K562 (cell line): ENCODE measurements around the gene LCE1A. TPM values are rescaled to one million over a fixed set of nuclear protein-coding genes. Genes with fewer than 3 reads are reported as not detected.

Experiments used
- ATAC-seq: fragments of 200-7000 bp; cut with Tn5 transposase; 3 replicates; pipeline ENCODE4 v1.9.1; 2020; ENCODE audit warnings: moderate library complexity
- BruUV-seq: library from RNA; stranded (reverse); fragments of 400-500 nt; replicated peaks from 2 replicates; lab custom pipeline; 2021; lab: Mats Ljungman, UMichigan
- CTCF ChIA-PET: fragments of 300-600 bp; formaldehyde crosslinking; extraction: SDS; loops from one replicate; lab custom pipeline; 2021; ENCODE audit warnings: low intra/inter-chr PET ratio; lab: Yijun Ruan, JAX
- POLR2A ChIA-PET: fragments of 300-600, 350-650 bp; sonication (Branson Sonifier 250); formaldehyde crosslinking; extraction: SDS; loops from one replicate; lab custom pipeline; 2021; ENCODE audit warnings: antibody characterized with exemption, inconsistent platforms; lab: Yijun Ruan, JAX
- DNase-seq, 4 experiments: peaks; one replicate each; pipeline versions ENCODE4 v3.0.0 to v3.0.0-alpha.2; 2011 to 2018; ENCODE audit warnings: low spot score in 3 of 4, mixed read lengths in 3 of 4; ENCODE audit errors: extremely low read depth in 1 of 4
- FAIRE-seq: peaks from 2 replicates; lab custom pipeline; 2011; peaks lifted over from hg19 to GRCh38; lab: Jason Lieb, UNC
- H2AFZ ChIP-seq: 2 replicates; pipeline ENCODE4 v1.6.0; 2011; ENCODE audit warnings: low read depth, low read length, control low read depth, inconsistent platforms
- H3K27ac ChIP-seq: fragments of 200-600 bp; 3 replicates; pipeline ENCODE4 v1.8.0; 2011; ENCODE audit warnings: low read depth, mild to moderate bottlenecking, control low read depth, inconsistent platforms, low read length, moderate library complexity, mixed read lengths; ENCODE audit errors: extremely low read depth
- H3K27me3 ChIP-seq, 2 experiments: fragments of 300-600 bp in 1 of 2; 2 replicates in 1 of 2; 3 replicates in 1 of 2; pipeline versions ENCODE4 v1.6.0 to v1.8.0; 2011; ENCODE audit warnings: inconsistent platforms in 2 of 2, low read length in 2 of 2, mild to moderate bottlenecking in 1 of 2, mixed read lengths in 1 of 2, moderate library complexity in 1 of 2; ENCODE audit not compliant: control insufficient read depth in 2 of 2, insufficient read depth in 2 of 2
- H3K36me3 ChIP-seq: fragments of 300-600 bp; 3 replicates; pipeline ENCODE4 v1.8.0; 2011; ENCODE audit warnings: mild to moderate bottlenecking, low read length, inconsistent platforms; ENCODE audit not compliant: control insufficient read depth, insufficient read depth
- H3K4me1 ChIP-seq, 2 experiments: fragments of 200-600 bp in 1 of 2; replicated peaks in 1 of 2; 2 replicates in 1 of 2; 3 replicates in 1 of 2; pipeline versions ENCODE4 v1.5.1 to v1.8.0; 2011; ENCODE audit warnings: inconsistent platforms in 2 of 2, low read length in 2 of 2, mild to moderate bottlenecking in 1 of 2, mixed read lengths in 1 of 2, moderate library complexity in 1 of 2; ENCODE audit not compliant: control insufficient read depth in 2 of 2, insufficient read depth in 2 of 2
- H3K4me2 ChIP-seq: 2 replicates; pipeline ENCODE4 v1.6.1; 2011; ENCODE audit warnings: low read length, control low read depth, inconsistent platforms, mixed read lengths; ENCODE audit not compliant: insufficient read depth
- H3K4me3 ChIP-seq: fragments of 200-600 bp; sonication (generic), shearing (Covaris generic); 2 replicates; pipeline ENCODE4 v1.5.1; 2016; ENCODE audit warnings: control low read depth, inconsistent platforms
- H3K79me2 ChIP-seq: fragments of 200-600 bp; 3 replicates; pipeline ENCODE4 v1.8.0; 2011; ENCODE audit warnings: low read length, inconsistent platforms; ENCODE audit not compliant: control insufficient read depth, insufficient read depth
- H3K9ac ChIP-seq, 2 experiments: 2 replicates each; pipeline versions ENCODE4 v1.6.0 to v1.6.1; 2011; ENCODE audit warnings: low read depth in 2 of 2, low read length in 2 of 2, control low read depth in 1 of 2, inconsistent platforms in 1 of 2, mild to moderate bottlenecking in 1 of 2, mixed read lengths in 1 of 2; ENCODE audit not compliant: insufficient read depth in 1 of 2
- H3K9me1 ChIP-seq: one replicate; pipeline ENCODE4 v1.6.0; 2011; ENCODE audit warnings: inconsistent platforms, mild to moderate bottlenecking, low read length, moderate library complexity; ENCODE audit not compliant: control insufficient read depth, insufficient read depth
- H3K9me3 ChIP-seq: replicated peaks from 2 replicates; pipeline ENCODE4 v1.5.1; 2011; ENCODE audit warnings: low read depth, low read length, inconsistent platforms; ENCODE audit not compliant: control insufficient read depth, insufficient read depth
- H4K20me1 ChIP-seq: replicated peaks from 2 replicates; pipeline ENCODE4 v1.6.1; 2011; ENCODE audit warnings: low read length, inconsistent platforms, mixed read lengths; ENCODE audit not compliant: control insufficient read depth, insufficient read depth
- EHMT2 ChIP-seq: fragments of 450-650 bp; IDR thresholded peaks from 2 replicates; pipeline ENCODE4 v1.6.1; 2018; ENCODE audit warnings: antibody characterized with exemption
- ELF2 ChIP-seq: fragments of 250-450 bp; sonication (Bioruptor Pico); IDR thresholded peaks from 2 replicates; pipeline ENCODE4 v1.5.0; 2021; ENCODE audit warnings: mild to moderate bottlenecking
- FOS ChIP-seq: IDR thresholded peaks from 3 replicates; pipeline ENCODE4 v1.6.1; 2011; ENCODE audit not compliant: insufficient read length; ENCODE audit errors: extremely low read depth
- ILK ChIP-seq: fragments of 450-650 bp; IDR thresholded peaks from 2 replicates; pipeline ENCODE4 v1.6.1; 2016; ENCODE audit warnings: missing genetic modification characterization, low read depth, mild to moderate bottlenecking, missing compliant biosample characterization, moderate library complexity, borderline replicate concordance
- SNRNP70 ChIP-seq: fragments of 200-400 bp; formaldehyde crosslinking; optimal IDR thresholded peaks from 2 replicates; pipeline ENCODE3; 2017; ENCODE audit warnings: low read depth, low read length
- ZFPM2 ChIP-seq: fragments of 250-450 bp; sonication (Bioruptor Pico); IDR thresholded peaks from 2 replicates; pipeline ENCODE4 v1.5.1; 2022; ENCODE audit warnings: mild to moderate bottlenecking
- ZNF184 ChIP-seq: sonication (generic); formaldehyde crosslinking; IDR thresholded peaks from 2 replicates; pipeline ENCODE4 v1.5.0; 2020; ENCODE audit warnings: missing genetic modification reagents
- ZNF384 ChIP-seq: IDR thresholded peaks from 2 replicates; pipeline ENCODE4 v1.6.1; 2012; ENCODE audit warnings: low read depth, low read length, improper control_type of control experiment
- ZNF41 ChIP-seq: fragments of 250-450 bp; sonication (Bioruptor Pico); conservative IDR thresholded peaks from 2 replicates; pipeline ENCODE4 v1.4.0; 2020; ENCODE audit warnings: mild to moderate bottlenecking
- ZNF57 ChIP-seq: fragments of 450-650 bp; formaldehyde crosslinking; IDR thresholded peaks from 2 replicates; pipeline ENCODE4 v1.4.0; 2020; ENCODE audit warnings: mild to moderate bottlenecking, moderate library complexity
- ZNF780A ChIP-seq: fragments of 250-450 bp; sonication (Bioruptor Pico); IDR thresholded peaks from 2 replicates; pipeline ENCODE4 v1.5.0; 2021; ENCODE audit warnings: mild to moderate bottlenecking
- WGBS: fragments of 100-300 bp; shearing (Covaris generic); methylation state at CpG from one replicate; pipeline ENCODE4 v1.1.6; 2016; ENCODE audit warnings: low coverage, mixed read lengths; ENCODE audit not compliant: insufficient coverage; ENCODE audit errors: missing lambda C conversion rate; 5-methylcytosine and 5-hydroxymethylcytosine counted together
- in situ Hi-C: fragments of 300-500 bp; cut with MboI; formaldehyde crosslinking; loops from 4 replicates; pipeline ENCODE4 v1.15.0; 2018; ENCODE audit warnings: inconsistent platforms, mixed read lengths
- intact Hi-C: fragments of 100-400 bp; cut with micrococcal nuclease; formaldehyde crosslinking; loops from 2 replicates; pipeline ENCODE4 v1.14.2; 2022
- polyA plus RNA-seq, 8 experiments: library from polyadenylated mRNA; depleted of rRNA in 4 of 8; stranded (reverse) in 5 of 8; unstranded in 3 of 8; fragments of >200 nt; fragmentation: Nextera tagmentation in 2 of 8; fragmentation: Illumina TruSeq in 1 of 8; extraction: Ambion mirVana in 2 of 8; extraction: Trizol in 1 of 8; gene quantifications; 2 replicates each; pipeline versions ENCODE4 v1.2.1 to v1.2.3, GENCODE V29; 2011 to 2014; ENCODE audit warnings: inconsistent platforms in 1 of 8, missing spikeins in 1 of 8
- total RNA-seq, 7 experiments: library from RNA; depleted of rRNA in 6 of 7; stranded (reverse); fragments of >200 nt in 6 of 7; fragmentation: Illumina TruSeq in 2 of 7; extraction: Trizol in 2 of 7; gene quantifications; 2 replicates each; pipeline versions ENCODE4 v1.2.1 to v1.2.3, GENCODE V29; 2011 to 2021; ENCODE audit warnings: low replicate concordance in 1 of 7
- TF ChIP-seq, protein P1 (sequence below): fragments of 450-650 bp; formaldehyde crosslinking; IDR thresholded peaks from 2 replicates; pipeline ENCODE4 v1.4.0; 2020; ENCODE audit warnings: mild to moderate bottlenecking, moderate library complexity
- TF ChIP-seq, protein P2 (sequence below): fragments of 250-450 bp; sonication (Bioruptor Pico); IDR thresholded peaks from 2 replicates; pipeline ENCODE4 v1.9.0; 2021; ENCODE audit warnings: mild to moderate bottlenecking
- TF ChIP-seq, protein P3 (sequence below): sonication (generic); formaldehyde crosslinking; IDR thresholded peaks from 2 replicates; pipeline ENCODE4 v1.8.0; 2022; ENCODE audit warnings: mild to moderate bottlenecking, low read depth, missing genetic modification reagents

LCE1A gene
- total and polyA plus RNA-seq, 9 of the 15 experiments (the other 6 are each of a cell fraction or from before 2014, with no cell fraction given) = not detected

DNA sequence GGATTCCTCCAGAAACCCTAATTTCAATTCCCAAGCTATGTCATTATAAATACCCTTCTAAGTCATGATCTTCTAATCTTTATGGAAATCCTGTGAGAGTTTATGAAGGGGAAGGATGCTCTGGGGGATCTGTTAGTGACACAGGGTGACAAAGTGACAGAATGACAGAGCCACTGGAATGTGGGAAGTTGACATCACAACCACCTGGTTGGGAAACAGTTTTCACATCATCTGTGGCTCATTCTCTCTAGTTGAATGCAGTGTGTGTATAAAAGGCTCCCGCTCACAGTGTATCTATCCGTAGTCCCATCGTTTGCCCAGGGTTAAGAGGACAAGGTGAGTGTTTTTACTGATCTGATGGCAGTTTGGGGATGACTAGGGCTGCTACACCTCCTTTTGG, 32.4 kb downstream of the LCE1A start, which contains the start of gene LCE7A:
Gene LCE7A, plus strand, starts transcription at position 301 of the 400 bp plus-strand sequence. CDS start 702 bp downstream, outside the sequence.
- DNase-seq (no peak), ATAC-seq (no peak), FAIRE-seq (no peak)
- Histone ChIP-seq H3K36me3 (no peaks in the 10 kb centered on the region), H3K27me3 (no peaks in the 10 kb centered on the region), H3K9me3 (no peaks in the 10 kb centered on the region), H3K79me2 (no peaks in the 10 kb centered on the region), H3K9me1 (no peaks in the 10 kb centered on the region), H3K4me2 (no peak within 1 kb of the TSS), H3K27ac (no peak within 1 kb of the TSS), H4K20me1 (no peaks in the 10 kb centered on the region), H3K9ac (no peak within 1 kb of the TSS), H3K4me1 (no peaks in the 10 kb centered on the region), H2AFZ (no peak within 1 kb of the TSS), H3K4me3 (no peak within 1 kb of the TSS)
- 0% methylated on average over 3 of the region's 3 CpGs for WGBS
- intact Hi-C loops = no loop called here
- ChIA-PET CTCF (no interaction called here), POLR2A (no interaction called here)
- in situ Hi-C loops = no loop called here
- BruUV-seq = no TSS peak
- no peak for TF ChIP-seq ZNF184
- no peak for TF ChIP-seq ZNF57 (CRISPR knock-in tag)
- TF ChIP-seq, protein P1, sequence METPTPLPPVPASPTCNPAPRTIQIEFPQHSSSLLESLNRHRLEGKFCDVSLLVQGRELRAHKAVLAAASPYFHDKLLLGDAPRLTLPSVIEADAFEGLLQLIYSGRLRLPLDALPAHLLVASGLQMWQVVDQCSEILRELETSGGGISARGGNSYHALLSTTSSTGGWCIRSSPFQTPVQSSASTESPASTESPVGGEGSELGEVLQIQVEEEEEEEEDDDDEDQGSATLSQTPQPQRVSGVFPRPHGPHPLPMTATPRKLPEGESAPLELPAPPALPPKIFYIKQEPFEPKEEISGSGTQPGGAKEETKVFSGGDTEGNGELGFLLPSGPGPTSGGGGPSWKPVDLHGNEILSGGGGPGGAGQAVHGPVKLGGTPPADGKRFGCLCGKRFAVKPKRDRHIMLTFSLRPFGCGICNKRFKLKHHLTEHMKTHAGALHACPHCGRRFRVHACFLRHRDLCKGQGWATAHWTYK (CRISPR knock-in tag) = no peak
- TF ChIP-seq, protein P2, sequence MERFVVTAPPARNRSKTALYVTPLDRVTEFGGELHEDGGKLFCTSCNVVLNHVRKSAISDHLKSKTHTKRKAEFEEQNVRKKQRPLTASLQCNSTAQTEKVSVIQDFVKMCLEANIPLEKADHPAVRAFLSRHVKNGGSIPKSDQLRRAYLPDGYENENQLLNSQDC (CRISPR knock-in tag) = no peak
- no peak for TF ChIP-seq ZNF780A (CRISPR knock-in tag)
- no peak for TF ChIP-seq ZFPM2 (CRISPR knock-in tag)
- no peak for TF ChIP-seq ZNF384
- TF ChIP-seq, protein P3, sequence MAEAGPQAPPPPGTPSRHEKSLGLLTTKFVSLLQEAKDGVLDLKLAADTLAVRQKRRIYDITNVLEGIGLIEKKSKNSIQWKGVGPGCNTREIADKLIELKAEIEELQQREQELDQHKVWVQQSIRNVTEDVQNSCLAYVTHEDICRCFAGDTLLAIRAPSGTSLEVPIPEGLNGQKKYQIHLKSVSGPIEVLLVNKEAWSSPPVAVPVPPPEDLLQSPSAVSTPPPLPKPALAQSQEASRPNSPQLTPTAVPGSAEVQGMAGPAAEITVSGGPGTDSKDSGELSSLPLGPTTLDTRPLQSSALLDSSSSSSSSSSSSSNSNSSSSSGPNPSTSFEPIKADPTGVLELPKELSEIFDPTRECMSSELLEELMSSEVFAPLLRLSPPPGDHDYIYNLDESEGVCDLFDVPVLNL (CRISPR knock-in tag) = no peak
- no peak for TF ChIP-seq ILK (tag)
- TF ChIP-seq FOS = no peak
- TF ChIP-seq ZNF41 = no peak
- TF ChIP-seq EHMT2 = no peak
- TF ChIP-seq ELF2 = no peak
- no peak for TF ChIP-seq SNRNP70
